CD4-positive, CD25-positive, alpha-beta regulatory T cell (primary cell): Measurements from ENCODE around the gene PLB1. TPM values are rescaled to one million over a fixed set of nuclear protein-coding genes. Genes with fewer than 3 reads are reported as not detected.

Source experiments
- ATAC-seq, 2 donors: fragments of 150-1000 bp; cut with Tn5 transposase; one replicate each; pipeline ENCODE4 v1.10.0; 2021; ENCODE audit warnings: low read depth in 2 of 2, moderate number of reproducible peaks in 2 of 2, moderate library complexity in 1 of 2
- DNase-seq, 3 donors: peaks; one replicate each; pipeline versions ENCODE4 v3.0.0 to v3.0.0-alpha.2; 2012 to 2022; ENCODE audit warnings: mixed read lengths in 1 of 3
- H3K27ac ChIP-seq: one replicate; pipeline ENCODE4 v1.7.0; 2013; ENCODE audit warnings: mild to moderate bottlenecking, low read length; ENCODE audit not compliant: insufficient read depth, poor library complexity, severe bottlenecking
- H3K27me3 ChIP-seq: one replicate; pipeline ENCODE4 v1.7.0; 2013; ENCODE audit warnings: low read length; ENCODE audit not compliant: control insufficient read depth, insufficient read depth
- H3K36me3 ChIP-seq: one replicate; pipeline ENCODE4 v1.7.0; 2013; ENCODE audit warnings: mild to moderate bottlenecking, low read length, moderate library complexity; ENCODE audit not compliant: control insufficient read depth, insufficient read depth
- H3K4me1 ChIP-seq: 2 replicates; pipeline ENCODE4 v1.7.0; 2013; ENCODE audit warnings: mild to moderate bottlenecking, low read length; ENCODE audit not compliant: insufficient read depth, control insufficient read depth, poor library complexity, severe bottlenecking
- H3K4me3 ChIP-seq: one replicate; pipeline ENCODE4 v1.7.0; 2013; ENCODE audit warnings: low read depth, mild to moderate bottlenecking, low read length, moderate library complexity
- H3K9me3 ChIP-seq, 2 experiments: 1 replicate in 1 of 2; 2 replicates in 1 of 2; pipeline ENCODE4 v1.7.0; 2013; ENCODE audit warnings: low read length in 2 of 2, mild to moderate bottlenecking in 1 of 2, moderate library complexity in 1 of 2; ENCODE audit not compliant: control insufficient read depth in 2 of 2
- H3K27ac Mint-ChIP-seq, 3 donors: one replicate each; pipeline ENCODE4 v1.8.0; 2020 to 2022; ENCODE audit warnings: mild to moderate bottlenecking in 3 of 3, mixed read lengths in 3 of 3, moderate library complexity in 2 of 3
- H3K27me3 Mint-ChIP-seq: one replicate; pipeline ENCODE4 v1.8.0; 2022; ENCODE audit warnings: mild to moderate bottlenecking, mixed read lengths
- H3K36me3 Mint-ChIP-seq: one replicate; pipeline ENCODE4 v1.8.0; 2020; ENCODE audit warnings: mixed read lengths
- H3K4me1 Mint-ChIP-seq, 4 donors: one replicate each; pipeline ENCODE4 v1.8.0; 2020 to 2022; ENCODE audit warnings: mixed read lengths in 4 of 4, mild to moderate bottlenecking in 1 of 4
- H3K4me3 Mint-ChIP-seq, 4 donors: one replicate each; pipeline ENCODE4 v1.8.0; 2020 to 2022; ENCODE audit warnings: mild to moderate bottlenecking in 4 of 4, mixed read lengths in 4 of 4, moderate library complexity in 3 of 4
- H3K9me3 Mint-ChIP-seq, 7 donors: one replicate each; pipeline ENCODE4 v1.8.0; 2020 to 2022; ENCODE audit warnings: mixed read lengths in 7 of 7, mild to moderate bottlenecking in 3 of 7, moderate library complexity in 2 of 7
- polyA plus RNA-seq, 4 donors: library from polyadenylated mRNA; unstranded; fragments of 300-500 nt; fragmentation: Illumina TruSeq; gene quantifications; one replicate each; pipeline ENCODE4 v1.2.3, GENCODE V29; 2021
- total RNA-seq: library from RNA; stranded (reverse); gene quantifications from one replicate; pipeline ENCODE4 v1.2.3, GENCODE V29; 2022

PLB1 gene
- total and polyA plus RNA-seq, 5 donors from 2014 or later: 0.08 to 2.5 (median 0.97) TPM

DNA sequence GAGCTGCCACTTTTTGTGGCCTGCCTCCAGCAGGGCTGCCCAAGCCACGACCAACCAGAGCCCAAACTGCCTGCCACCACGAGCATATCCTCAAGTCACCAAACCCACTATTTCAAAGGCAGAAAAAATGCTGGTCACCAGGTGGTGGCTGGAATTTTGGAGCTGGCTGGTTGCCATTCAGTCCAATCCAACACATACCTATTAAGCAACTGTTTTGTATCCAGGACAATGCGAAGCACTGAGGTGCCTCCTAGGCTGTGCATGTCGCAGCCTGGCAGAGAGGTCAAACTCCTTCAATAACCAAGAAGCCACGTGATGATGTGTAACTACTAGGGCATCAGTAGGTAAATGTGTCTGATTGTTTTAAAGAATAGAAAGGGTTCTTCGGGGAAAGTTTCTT is 147.5 kb downstream of the PLB1 start:
- no peaks in the 10 kb centered on the region for H3K27me3 Mint-ChIP-seq
- DNase-seq (no peak), ATAC-seq (no peak)
- no peaks in the 10 kb centered on the region for H3K4me1 ChIP-seq
- H3K4me3 ChIP-seq: no peak overlapping the region
- H3K27ac ChIP-seq: no peak overlapping the region
- H3K27ac Mint-ChIP-seq: peak overlapping the region in 1 of 3 donors; percentile 50
- H3K36me3 Mint-ChIP-seq: no peaks in the 10 kb centered on the region
- H3K9me3 Mint-ChIP-seq: no peaks in the 10 kb centered on the region
- H3K27me3 ChIP-seq: no peaks in the 10 kb centered on the region
- peaks cover 0 to 11% (median 1%) of the 10 kb centered on the region in 4 donors for H3K4me1 Mint-ChIP-seq
- H3K4me3 Mint-ChIP-seq: no peak overlapping the region
- no peaks in the 10 kb centered on the region for H3K36me3 ChIP-seq
- no peaks in the 10 kb centered on the region for H3K9me3 ChIP-seq

DNA sequence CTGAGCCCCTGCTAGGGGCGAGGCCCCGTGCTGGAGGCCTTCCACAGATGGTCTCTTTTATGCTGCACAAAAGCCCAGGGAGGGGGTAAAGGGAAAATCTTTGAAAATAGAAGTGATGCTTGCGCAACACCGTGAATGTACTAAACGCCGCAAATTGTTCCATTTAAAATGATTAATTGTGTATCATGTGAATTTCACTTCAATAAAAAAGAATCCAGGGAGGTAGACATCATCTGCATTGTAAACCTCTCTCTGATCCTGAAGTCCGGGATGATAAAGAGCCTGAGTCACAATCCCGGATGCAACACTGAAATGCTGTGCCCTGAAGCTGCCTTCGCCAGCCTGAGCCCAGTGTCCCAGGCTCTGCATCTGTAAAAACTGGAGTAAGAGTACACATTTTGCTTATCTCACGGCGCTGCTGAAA is 148.1 kb downstream of the PLB1 start:
- no peaks in the 10 kb centered on the region for H3K9me3 ChIP-seq
- Mint-ChIP-seq H3K9me3 (no peaks in the 10 kb centered on the region), H3K27me3 (no peaks in the 10 kb centered on the region), H3K27ac (no peak overlapping the region), H3K4me1 (peaks cover 0 to 9% (median under 1%) of the 10 kb centered on the region in 4 donors), H3K4me3 (no peak overlapping the region), H3K36me3 (no peaks in the 10 kb centered on the region)
- H3K27me3 ChIP-seq: no peaks in the 10 kb centered on the region
- H3K4me1 ChIP-seq: no peaks in the 10 kb centered on the region
- H3K4me3 ChIP-seq: no peak overlapping the region
- DNase-seq (no peak), ATAC-seq (no peak)
- no peaks in the 10 kb centered on the region for H3K36me3 ChIP-seq
- H3K27ac ChIP-seq: no peak overlapping the region

DNA sequence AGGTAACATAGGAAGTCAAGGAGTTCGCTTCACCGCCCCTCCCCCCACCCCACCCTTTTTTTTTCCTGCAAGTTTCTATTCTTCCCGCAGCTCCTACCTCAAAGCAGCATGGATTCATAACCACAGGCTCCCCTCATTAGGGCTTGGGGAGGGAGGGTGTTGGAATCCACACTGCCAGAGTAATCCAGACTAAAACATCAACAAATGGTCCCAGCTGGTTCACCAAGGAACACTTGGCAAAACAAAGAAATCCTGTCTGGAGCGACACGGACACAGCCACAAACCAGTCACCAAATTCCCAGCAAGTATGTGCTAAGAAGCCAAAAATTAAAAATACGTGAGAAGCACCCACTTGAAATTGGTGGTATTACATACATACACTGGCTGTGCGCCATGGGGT is 148.9 kb downstream of the PLB1 start:
- Mint-ChIP-seq H3K4me3 (no peak overlapping the region), H3K27me3 (no peaks in the 10 kb centered on the region), H3K36me3 (no peaks in the 10 kb centered on the region), H3K4me1 (peaks cover 0 to 11% (median 7%) of the 10 kb centered on the region in 4 donors), H3K9me3 (no peaks in the 10 kb centered on the region), H3K27ac (peak overlapping the region in 2 of 3 donors; percentile 4 to 8)
- Histone ChIP-seq H3K27ac (no peak overlapping the region), H3K4me1 (peaks cover 8% of the 10 kb centered on the region), H3K9me3 (no peaks in the 10 kb centered on the region), H3K36me3 (no peaks in the 10 kb centered on the region), H3K4me3 (no peak overlapping the region), H3K27me3 (no peaks in the 10 kb centered on the region)
- no peak for DNase-seq
- ATAC-seq: no peak

DNA sequence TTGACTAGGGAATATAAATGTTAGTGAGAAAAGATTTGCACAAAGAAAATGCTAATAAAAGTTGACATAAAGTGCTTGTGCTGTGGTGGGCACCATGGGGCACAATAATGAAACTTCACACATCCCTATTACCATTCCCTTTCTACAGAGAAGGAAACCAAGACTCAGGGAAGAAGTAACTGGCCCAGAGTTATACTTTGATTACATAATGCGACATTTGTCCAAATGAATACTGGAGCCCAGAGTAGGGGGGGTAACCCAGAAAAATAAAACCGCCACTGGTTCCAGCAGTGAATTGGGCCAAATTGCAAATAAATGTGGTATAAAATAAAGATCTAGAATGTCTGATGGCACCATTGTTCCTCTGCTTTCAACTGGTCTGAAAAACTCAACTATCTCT is 149.7 kb downstream of the PLB1 start:
- no peak overlapping the region for H3K4me3 ChIP-seq
- H3K4me1 Mint-ChIP-seq: peaks cover 0 to 16% (median 14%) of the 10 kb centered on the region in 4 donors
- no peak overlapping the region for H3K4me3 Mint-ChIP-seq
- H3K4me1 ChIP-seq: peaks cover 10% of the 10 kb centered on the region
- H3K27me3 Mint-ChIP-seq: no peaks in the 10 kb centered on the region
- ATAC-seq: no peak
- no peak overlapping the region for H3K27ac ChIP-seq
- H3K27me3 ChIP-seq: no peaks in the 10 kb centered on the region
- no peaks in the 10 kb centered on the region for H3K36me3 Mint-ChIP-seq
- H3K27ac Mint-ChIP-seq: peak overlapping the region in 1 of 3 donors; percentile 4
- DNase-seq: no peak
- H3K9me3 ChIP-seq: no peaks in the 10 kb centered on the region
- no peaks in the 10 kb centered on the region for H3K9me3 Mint-ChIP-seq
- no peaks in the 10 kb centered on the region for H3K36me3 ChIP-seq

DNA sequence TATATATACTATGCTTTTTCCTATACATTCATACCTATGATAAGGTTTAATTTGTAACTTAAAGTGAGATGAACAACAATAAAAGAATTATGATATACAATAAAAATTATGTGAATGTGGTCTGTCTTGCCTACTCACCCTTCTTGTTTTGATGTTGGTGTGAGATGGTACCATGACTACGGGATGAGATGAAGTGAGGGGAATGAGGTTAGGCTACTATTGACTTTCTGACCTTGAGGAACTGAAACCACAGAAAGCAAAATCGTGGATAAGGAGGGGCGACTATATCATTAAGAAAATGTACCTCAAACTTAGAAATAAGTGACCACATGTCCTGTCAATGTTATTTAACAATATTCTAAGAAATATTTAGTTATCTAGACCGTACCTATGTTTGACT is 151.8 kb downstream of the PLB1 start:
- no peak for ATAC-seq
- DNase-seq: no peak
- no peak overlapping the region for H3K4me3 Mint-ChIP-seq

DNA sequence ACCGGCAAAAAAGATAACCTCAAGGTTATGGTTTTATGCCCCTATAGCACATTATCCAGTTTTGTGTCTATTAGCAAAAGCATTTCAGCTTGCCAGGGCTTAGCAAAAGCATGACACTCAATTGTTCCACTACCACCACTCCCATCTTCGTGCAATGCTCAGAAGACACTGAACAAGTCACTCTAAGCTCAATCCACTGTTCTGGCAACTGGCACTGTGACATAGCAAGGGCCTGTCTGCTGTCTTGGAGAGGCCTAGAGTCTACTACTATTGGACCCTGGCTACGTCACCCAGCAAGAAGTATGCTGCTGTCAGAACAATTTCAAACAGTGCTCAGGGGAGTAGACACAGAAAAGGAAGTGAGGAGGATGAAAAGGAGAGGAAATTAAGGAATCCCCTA is 152.3 kb downstream of the PLB1 start:
- no peak overlapping the region for H3K27ac ChIP-seq

More for the DNA sequence above, 151.8 kb downstream of the PLB1 start:
- H3K9me3 Mint-ChIP-seq: no peaks in the 10 kb centered on the region
- no peaks in the 10 kb centered on the region for H3K27me3 Mint-ChIP-seq
- Histone ChIP-seq H3K36me3 (no peaks in the 10 kb centered on the region), H3K27me3 (no peaks in the 10 kb centered on the region), H3K4me1 (peaks cover 10% of the 10 kb centered on the region), H3K4me3 (no peak overlapping the region), H3K27ac (no peak overlapping the region), H3K9me3 (no peaks in the 10 kb centered on the region)
- no peak overlapping the region for H3K27ac Mint-ChIP-seq
- H3K36me3 Mint-ChIP-seq: no peaks in the 10 kb centered on the region
- peaks cover 0 to 18% (median 14%) of the 10 kb centered on the region in 4 donors for H3K4me1 Mint-ChIP-seq

DNA sequence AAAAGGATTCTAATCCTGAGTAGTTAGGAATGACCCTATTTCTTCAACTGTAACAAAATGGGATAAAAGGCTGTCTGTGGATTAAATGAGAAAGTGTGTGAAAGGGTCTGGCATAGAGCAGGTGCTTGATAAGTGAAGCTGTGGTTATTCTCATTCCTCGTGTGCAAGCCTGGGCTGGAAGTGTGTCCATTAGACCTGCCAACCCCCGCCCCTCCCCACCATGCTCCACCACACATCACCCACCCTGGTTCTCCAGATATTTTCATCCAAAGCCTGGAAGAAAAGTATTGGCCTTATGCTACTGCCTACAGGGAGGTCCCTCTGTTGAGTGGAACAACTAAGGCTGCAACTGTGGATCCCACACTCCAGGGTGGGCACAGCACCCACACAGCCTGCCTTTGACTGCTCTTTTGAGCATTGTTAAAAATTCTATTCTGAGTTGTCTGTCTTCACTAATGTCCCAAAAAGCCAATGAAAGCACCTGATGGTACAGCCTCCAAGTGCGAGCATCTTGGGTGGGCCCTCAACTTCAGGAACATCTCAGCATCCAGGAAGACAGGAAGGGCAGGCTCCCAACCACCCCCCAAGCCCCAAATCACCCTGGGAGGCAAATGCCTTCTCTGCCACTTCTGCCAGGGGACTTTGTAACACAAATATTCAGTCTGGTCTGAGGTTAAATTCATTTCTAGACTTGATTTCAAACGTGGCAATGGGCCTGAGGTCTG is 153.0 kb downstream of the PLB1 start:
- H3K4me3 ChIP-seq: no peak overlapping the region
- H3K27ac Mint-ChIP-seq: peak overlapping the region; percentile 53 to 91 (median 82)
- no peaks in the 10 kb centered on the region for H3K27me3 ChIP-seq
- H3K36me3 Mint-ChIP-seq: no peaks in the 10 kb centered on the region
- peaks cover 0 to 18% (median 14%) of the 10 kb centered on the region in 4 donors for H3K4me1 Mint-ChIP-seq
- H3K27ac ChIP-seq: no peak overlapping the region
- ATAC-seq (no peak), DNase-seq (no peak)
- no peaks in the 10 kb centered on the region for H3K9me3 ChIP-seq
- H3K4me1 ChIP-seq: peaks cover 10% of the 10 kb centered on the region
- H3K27me3 Mint-ChIP-seq: no peaks in the 10 kb centered on the region
- no peaks in the 10 kb centered on the region for H3K36me3 ChIP-seq
- no peaks in the 10 kb centered on the region for H3K9me3 Mint-ChIP-seq
- no peak overlapping the region for H3K4me3 Mint-ChIP-seq

More for the DNA sequence above, 152.3 kb downstream of the PLB1 start:
- Histone ChIP-seq H3K9me3 (no peaks in the 10 kb centered on the region), H3K27me3 (no peaks in the 10 kb centered on the region), H3K36me3 (no peaks in the 10 kb centered on the region), H3K4me3 (no peak overlapping the region), H3K4me1 (peaks cover 10% of the 10 kb centered on the region)
- Mint-ChIP-seq H3K4me3 (no peak overlapping the region), H3K4me1 (peaks cover 0 to 18% (median 14%) of the 10 kb centered on the region in 4 donors), H3K27me3 (no peaks in the 10 kb centered on the region), H3K27ac (peak overlapping the region in 1 of 3 donors; percentile 82), H3K9me3 (no peaks in the 10 kb centered on the region), H3K36me3 (no peaks in the 10 kb centered on the region)
- ATAC-seq (no peak), DNase-seq (peak in 1 of 3 donors; percentile 12)
